ENCODE measurements around the gene ASNSD1.

DNA sequence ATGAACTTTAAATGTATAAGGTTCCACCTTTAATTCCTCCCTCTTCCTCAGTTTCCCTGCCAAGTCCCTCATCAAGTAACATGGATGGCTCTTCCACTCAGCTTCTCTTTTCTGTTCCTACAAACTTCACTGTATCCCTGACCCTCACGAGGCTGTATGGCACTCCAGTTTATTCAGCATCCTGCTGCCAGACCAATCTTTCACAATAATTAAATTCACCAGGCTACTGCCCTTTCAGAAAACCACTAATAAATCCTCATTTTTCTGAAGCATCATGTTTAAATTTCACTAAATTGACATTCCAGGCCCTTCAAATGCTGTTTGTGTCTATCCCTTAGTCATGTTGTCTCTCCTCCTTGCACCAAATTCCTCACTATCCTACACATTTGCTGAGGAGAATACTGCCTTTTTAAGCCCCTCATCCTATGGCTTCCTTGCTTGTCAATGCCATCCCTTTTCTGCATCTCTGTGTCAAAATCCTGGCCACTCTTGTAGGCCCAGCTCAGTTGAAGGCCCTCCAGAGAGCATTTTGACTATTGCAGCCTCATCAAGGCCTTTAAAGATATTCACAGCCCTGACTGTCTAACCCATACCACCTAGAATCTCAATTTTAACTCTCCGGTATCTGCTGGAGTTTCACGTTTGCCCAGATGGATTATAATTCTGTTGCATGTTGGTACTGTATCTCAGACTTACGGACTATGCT, 22.8 kb upstream of the ASNSD1 start:
- TF ChIP-seq POLR2A (IDR thresholded peaks at IDR 0.05), result no peak
- TF ChIP-seq, protein P1, sequence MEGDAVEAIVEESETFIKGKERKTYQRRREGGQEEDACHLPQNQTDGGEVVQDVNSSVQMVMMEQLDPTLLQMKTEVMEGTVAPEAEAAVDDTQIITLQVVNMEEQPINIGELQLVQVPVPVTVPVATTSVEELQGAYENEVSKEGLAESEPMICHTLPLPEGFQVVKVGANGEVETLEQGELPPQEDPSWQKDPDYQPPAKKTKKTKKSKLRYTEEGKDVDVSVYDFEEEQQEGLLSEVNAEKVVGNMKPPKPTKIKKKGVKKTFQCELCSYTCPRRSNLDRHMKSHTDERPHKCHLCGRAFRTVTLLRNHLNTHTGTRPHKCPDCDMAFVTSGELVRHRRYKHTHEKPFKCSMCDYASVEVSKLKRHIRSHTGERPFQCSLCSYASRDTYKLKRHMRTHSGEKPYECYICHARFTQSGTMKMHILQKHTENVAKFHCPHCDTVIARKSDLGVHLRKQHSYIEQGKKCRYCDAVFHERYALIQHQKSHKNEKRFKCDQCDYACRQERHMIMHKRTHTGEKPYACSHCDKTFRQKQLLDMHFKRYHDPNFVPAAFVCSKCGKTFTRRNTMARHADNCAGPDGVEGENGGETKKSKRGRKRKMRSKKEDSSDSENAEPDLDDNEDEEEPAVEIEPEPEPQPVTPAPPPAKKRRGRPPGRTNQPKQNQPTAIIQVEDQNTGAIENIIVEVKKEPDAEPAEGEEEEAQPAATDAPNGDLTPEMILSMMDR (IDR thresholded peaks at IDR 0.05), result no peak
- TF ChIP-seq EP300 (IDR thresholded peaks at IDR 0.05), result no peak

Data from tibial nerve (tissue), 4 donors.